Gastrocnemius medialis (tissue), 4 donors: ENCODE measurements around the gene PGAP6.

Experiments used
- POLR2A ChIP-seq, 2 donors: fragments of 450-650 bp; IDR thresholded peaks; one replicate each; pipeline ENCODE4 v1.6.1; 2017; ENCODE audit warnings: antibody characterized with exemption in 2 of 2, mild to moderate bottlenecking in 2 of 2, moderate library complexity in 2 of 2
- TF ChIP-seq, protein P1 (sequence below), 5 experiments: fragments of 450-650 bp in 3 of 5; fragments of 200-600 bp in 2 of 5; sonication (generic) in 2 of 5; IDR thresholded peaks in 4 of 5; conservative IDR thresholded peaks in 1 of 5; 1 replicate in 4 of 5; 2 replicates in 1 of 5; pipeline ENCODE4 v1.5.1; 2016 to 2019; ENCODE audit warnings: antibody characterized with exemption in 5 of 5, mild to moderate bottlenecking in 3 of 5, moderate library complexity in 3 of 5

DNA sequence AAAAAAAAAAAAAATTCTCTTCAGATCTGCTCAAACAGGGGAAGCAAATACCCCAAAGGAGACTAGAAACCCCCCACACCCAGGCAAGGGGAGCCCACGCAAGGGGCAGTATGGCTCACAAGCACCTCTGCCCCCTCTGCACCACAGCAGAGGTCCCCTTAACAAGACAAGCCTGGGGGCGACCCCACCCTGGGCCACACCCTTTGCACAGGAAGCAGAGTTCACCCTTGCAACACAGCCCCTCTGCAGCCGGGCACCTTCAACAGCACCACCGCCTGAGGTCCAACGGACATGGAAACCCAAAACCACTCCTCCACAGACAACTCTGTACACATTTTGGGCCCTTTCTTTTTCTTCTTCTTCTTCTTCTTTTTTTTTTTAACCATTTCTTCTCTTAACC lies 42.1 kb downstream of the PGAP6 start:
- TF ChIP-seq, protein P1, sequence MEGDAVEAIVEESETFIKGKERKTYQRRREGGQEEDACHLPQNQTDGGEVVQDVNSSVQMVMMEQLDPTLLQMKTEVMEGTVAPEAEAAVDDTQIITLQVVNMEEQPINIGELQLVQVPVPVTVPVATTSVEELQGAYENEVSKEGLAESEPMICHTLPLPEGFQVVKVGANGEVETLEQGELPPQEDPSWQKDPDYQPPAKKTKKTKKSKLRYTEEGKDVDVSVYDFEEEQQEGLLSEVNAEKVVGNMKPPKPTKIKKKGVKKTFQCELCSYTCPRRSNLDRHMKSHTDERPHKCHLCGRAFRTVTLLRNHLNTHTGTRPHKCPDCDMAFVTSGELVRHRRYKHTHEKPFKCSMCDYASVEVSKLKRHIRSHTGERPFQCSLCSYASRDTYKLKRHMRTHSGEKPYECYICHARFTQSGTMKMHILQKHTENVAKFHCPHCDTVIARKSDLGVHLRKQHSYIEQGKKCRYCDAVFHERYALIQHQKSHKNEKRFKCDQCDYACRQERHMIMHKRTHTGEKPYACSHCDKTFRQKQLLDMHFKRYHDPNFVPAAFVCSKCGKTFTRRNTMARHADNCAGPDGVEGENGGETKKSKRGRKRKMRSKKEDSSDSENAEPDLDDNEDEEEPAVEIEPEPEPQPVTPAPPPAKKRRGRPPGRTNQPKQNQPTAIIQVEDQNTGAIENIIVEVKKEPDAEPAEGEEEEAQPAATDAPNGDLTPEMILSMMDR (IDR thresholded peaks at IDR 0.05 in 4 of 5, conservative IDR thresholded peaks at IDR 0.05 in 1 of 5), result no peak
- no peak for TF ChIP-seq POLR2A (IDR thresholded peaks at IDR 0.05)
